Mesothelial cell of epicardium (in vitro differentiated cells): ENCODE measurements around the gene DDR2. TPM values are rescaled to one million over a fixed set of nuclear protein-coding genes. Genes with fewer than 3 reads are reported as not detected.

Source experiments
- DNase-seq, 2 experiments: peaks; one replicate each; pipeline ENCODE4 v3.0.0; 2021; ENCODE audit warnings: low spot score in 2 of 2; ENCODE audit not compliant: unreplicated experiment in 2 of 2
- H3K27ac Mint-ChIP-seq: 2 replicates; pipeline ENCODE4 v1.8.0; 2021; ENCODE audit warnings: mixed read lengths
- H3K27me3 Mint-ChIP-seq: 2 replicates; pipeline ENCODE4 v1.8.0; 2021; ENCODE audit warnings: low read depth, mixed read lengths
- H3K36me3 Mint-ChIP-seq: 2 replicates; pipeline ENCODE4 v1.8.0; 2021; ENCODE audit warnings: mixed read lengths
- H3K4me1 Mint-ChIP-seq: 2 replicates; pipeline ENCODE4 v1.8.0; 2021; ENCODE audit warnings: mixed read lengths
- H3K4me3 Mint-ChIP-seq: 2 replicates; pipeline ENCODE4 v1.8.0; 2021; ENCODE audit warnings: mild to moderate bottlenecking, moderate library complexity, mixed read lengths
- H3K9me3 Mint-ChIP-seq: 2 replicates; pipeline ENCODE4 v1.8.0; 2021; ENCODE audit warnings: mixed read lengths
- CTCF ChIP-seq: fragments of 200-600 bp; sonication (generic); IDR thresholded peaks from one replicate; pipeline ENCODE4 v1.5.0; 2021; ENCODE audit warnings: antibody characterized with exemption; ENCODE audit not compliant: unreplicated experiment
- total RNA-seq: library from RNA; stranded (reverse); gene quantifications from 3 replicates; pipeline ENCODE4 v1.2.1, GENCODE V29; 2021

DDR2 gene
- total RNA-seq, 1 donor from 2014 or later = 58.1 TPM

- H3K4me1 Mint-ChIP-seq = peaks cover 2% of the 10 kb centered on the region
- no peak overlapping the region for H3K4me3 Mint-ChIP-seq
- no peaks in the 10 kb centered on the region for H3K27me3 Mint-ChIP-seq
- H3K27ac Mint-ChIP-seq = no peak overlapping the region
- DNase-seq = no peak
- TF ChIP-seq CTCF = no peak
- peaks cover 5% of the 10 kb centered on the region for H3K36me3 Mint-ChIP-seq
- H3K9me3 Mint-ChIP-seq = no peaks in the 10 kb centered on the region
Observed at GRCh38 chr1:162719678-162720077, 87.4 kb downstream of the DDR2 start.

- H3K27ac Mint-ChIP-seq = no peak overlapping the region
- no peak for TF ChIP-seq CTCF
- H3K36me3 Mint-ChIP-seq = peaks cover 5% of the 10 kb centered on the region
Observed at GRCh38 chr1:162720996-162721395, 88.7 kb downstream of the DDR2 start.

GRCh38 chr1:162721471-162721870, 89.2 kb downstream of the DDR2 start:
- no peak overlapping the region for H3K27ac Mint-ChIP-seq
- no peak for TF ChIP-seq CTCF
- H3K27me3 Mint-ChIP-seq = no peaks in the 10 kb centered on the region
- peaks cover 5% of the 10 kb centered on the region for H3K36me3 Mint-ChIP-seq
- DNase-seq = no peak
- H3K4me3 Mint-ChIP-seq = no peak overlapping the region
- H3K9me3 Mint-ChIP-seq = no peaks in the 10 kb centered on the region
- no peaks in the 10 kb centered on the region for H3K4me1 Mint-ChIP-seq

More at GRCh38 chr1:162720996-162721395, 88.7 kb downstream of the DDR2 start:
- no peaks in the 10 kb centered on the region for H3K9me3 Mint-ChIP-seq
- no peaks in the 10 kb centered on the region for H3K27me3 Mint-ChIP-seq
- peaks cover under 1% of the 10 kb centered on the region for H3K4me1 Mint-ChIP-seq
- no peak for DNase-seq
- no peak overlapping the region for H3K4me3 Mint-ChIP-seq

GRCh38 chr1:162722036-162722435, 89.8 kb downstream of the DDR2 start:
- peaks cover 5% of the 10 kb centered on the region for H3K36me3 Mint-ChIP-seq
- TF ChIP-seq CTCF = no peak
- no peak for DNase-seq
- H3K4me3 Mint-ChIP-seq = no peak overlapping the region
- no peaks in the 10 kb centered on the region for H3K9me3 Mint-ChIP-seq
- no peaks in the 10 kb centered on the region for H3K4me1 Mint-ChIP-seq
- no peaks in the 10 kb centered on the region for H3K27me3 Mint-ChIP-seq
- no peak overlapping the region for H3K27ac Mint-ChIP-seq

- H3K4me3 Mint-ChIP-seq = no peak overlapping the region
- peaks cover 5% of the 10 kb centered on the region for H3K36me3 Mint-ChIP-seq
- no peaks in the 10 kb centered on the region for H3K27me3 Mint-ChIP-seq
- no peaks in the 10 kb centered on the region for H3K9me3 Mint-ChIP-seq
- no peak for DNase-seq
- no peak overlapping the region for H3K27ac Mint-ChIP-seq
- TF ChIP-seq CTCF = no peak
- H3K4me1 Mint-ChIP-seq = no peaks in the 10 kb centered on the region
Observed at GRCh38 chr1:162724583-162725120, 92.4 kb downstream of the DDR2 start.

GRCh38 chr1:162725301-162725837, 93.1 kb downstream of the DDR2 start:
- H3K4me3 Mint-ChIP-seq = no peak overlapping the region
- no peak for TF ChIP-seq CTCF
- peaks cover 2% of the 10 kb centered on the region for H3K36me3 Mint-ChIP-seq
- H3K9me3 Mint-ChIP-seq = no peaks in the 10 kb centered on the region
- no peak for DNase-seq
- H3K27me3 Mint-ChIP-seq = no peaks in the 10 kb centered on the region
- H3K4me1 Mint-ChIP-seq = no peaks in the 10 kb centered on the region
- H3K27ac Mint-ChIP-seq = no peak overlapping the region
